HG03039 (cell line): ENCODE data around the gene HSD17B10.
A peak's percentile ranks its signal among the peaks of the same experiment; 100 is the strongest.
"Not testable (repeated sequence)": the region's sequence is repeated elsewhere in the genome, so short reads cannot be mapped to it uniquely, and the experiment has no call there.

Experiments used
- ATAC-seq: cut with Tn5 transposase; IDR thresholded peaks from one replicate; pipeline ENCODE4 v1.9.1; 2021; ENCODE audit warnings: mild to moderate bottlenecking, moderate library complexity; ENCODE audit not compliant: unreplicated experiment

HSD17B10 gene

DNA sequence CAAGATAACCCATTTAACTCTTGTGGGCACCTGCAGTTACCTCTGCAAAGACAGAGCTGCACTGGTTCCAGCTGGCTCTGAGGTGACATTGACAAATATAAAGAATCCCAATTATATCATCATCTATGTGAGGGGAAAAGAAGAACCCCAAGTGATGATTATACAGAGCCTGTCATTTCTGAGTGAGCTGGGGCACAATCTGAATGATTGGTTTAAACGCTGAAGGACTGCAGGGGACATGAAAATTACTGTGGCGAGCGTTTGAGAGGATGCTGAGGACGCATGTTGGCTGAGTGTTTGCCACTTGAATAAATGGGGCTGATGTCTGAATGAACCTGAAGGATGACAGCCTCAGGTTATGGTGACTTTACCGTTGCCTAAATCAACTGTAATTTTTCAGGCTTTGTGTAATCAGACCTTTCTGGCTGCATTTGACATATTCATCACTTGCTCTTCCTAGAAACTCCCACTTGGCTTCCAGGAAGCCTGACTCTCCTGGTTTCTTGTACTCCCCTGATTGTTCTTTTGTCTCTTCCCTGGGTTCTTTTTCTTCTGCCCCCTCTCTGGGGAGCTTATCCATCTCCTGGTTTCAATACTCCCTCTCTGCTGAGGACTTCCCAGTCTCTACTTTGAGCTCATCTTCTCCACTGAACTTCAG lies 4.1 kb upstream of the HSD17B10 start:
- ATAC-seq = no peak

GRCh38 chrX:53437206-53437605 lies 3.0 kb upstream of the HSD17B10 start:
- no peak for ATAC-seq

GRCh38 chrX:53435997-53436396 lies 1.8 kb upstream of the HSD17B10 start:
- ATAC-seq = no peak

DNA sequence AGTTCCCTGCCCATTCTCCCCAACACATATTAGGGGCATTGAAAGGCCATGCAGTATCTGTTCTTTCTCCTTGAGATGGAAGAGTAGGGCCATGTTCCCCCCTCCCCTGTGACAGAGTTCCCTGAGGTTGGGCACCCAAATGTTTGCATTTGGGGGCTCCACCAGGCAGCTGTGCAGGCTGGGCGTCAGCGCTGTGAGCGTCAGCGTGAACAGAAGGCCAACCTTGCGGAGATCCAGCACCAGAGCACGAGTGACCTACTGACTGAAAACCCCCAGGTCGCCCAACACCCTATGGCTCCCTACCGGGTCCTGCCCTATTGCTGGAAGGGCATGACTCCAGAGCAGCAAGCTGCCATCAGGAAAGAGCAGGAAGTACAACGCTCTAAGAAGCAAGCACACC lies 3.9 kb downstream of the HSD17B10 start:
- no peak for ATAC-seq

GRCh38 chrX:53429755-53430154 lies 4.4 kb downstream of the HSD17B10 start:
- ATAC-seq = no peak

- ATAC-seq = no peak
Observed at GRCh38 chrX:53422861-53423306, 11.3 kb downstream of the HSD17B10 start, which contains the start of gene RIBC1. Gene RIBC1 (plus strand): TSS chrX:53422873. CDS start chrX:53426277, 3,404 bp downstream.

- peak; percentile 92 for ATAC-seq
Observed at GRCh38 chrX:53422086-53422860, 11.9 kb downstream of the HSD17B10 start, which contains the start of gene SMC1A. Gene SMC1A (minus strand): TSS chrX:53422654. CDS start chrX:53422600, 54 bp downstream.

DNA sequence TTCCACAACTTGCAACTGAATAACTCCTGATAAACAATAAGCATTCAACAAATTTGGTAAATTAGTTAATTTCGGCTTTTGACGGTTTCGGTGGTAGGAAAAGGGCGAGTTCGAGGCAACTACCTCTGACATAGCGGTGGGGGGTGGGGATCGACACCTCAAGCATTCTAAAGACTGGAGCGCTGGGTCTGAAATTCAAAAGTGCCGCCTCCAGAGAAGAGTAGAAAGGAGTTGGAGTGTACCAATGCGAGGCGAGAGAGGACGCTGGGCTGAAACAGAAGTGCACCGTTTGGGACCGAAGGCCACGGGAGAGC lies 12.4 kb downstream of the HSD17B10 start:
- no peak for ATAC-seq

DNA sequence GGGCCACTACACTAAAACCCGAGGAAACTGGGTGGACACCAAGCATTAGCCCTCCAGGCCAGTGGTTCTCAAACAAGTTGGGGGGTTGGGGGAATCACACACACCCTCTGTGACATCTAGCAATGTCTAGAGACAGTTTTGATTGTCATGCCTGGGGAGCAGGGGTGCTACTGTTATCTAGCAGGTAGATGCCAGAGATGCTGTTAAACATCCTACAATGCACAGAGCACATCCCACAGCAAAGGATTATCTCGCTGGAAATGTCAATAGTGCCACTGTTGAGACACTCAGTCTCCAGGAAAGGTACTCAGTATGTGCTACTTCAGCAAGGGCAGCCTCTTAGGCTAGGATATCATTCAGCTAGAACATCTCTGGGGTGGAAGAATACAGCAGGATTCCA lies 13.0 kb downstream of the HSD17B10 start:
- ATAC-seq = no peak

- not testable (repeated sequence) for ATAC-seq
Observed at GRCh38 chrX:53420351-53420750, 13.8 kb downstream of the HSD17B10 start.

DNA sequence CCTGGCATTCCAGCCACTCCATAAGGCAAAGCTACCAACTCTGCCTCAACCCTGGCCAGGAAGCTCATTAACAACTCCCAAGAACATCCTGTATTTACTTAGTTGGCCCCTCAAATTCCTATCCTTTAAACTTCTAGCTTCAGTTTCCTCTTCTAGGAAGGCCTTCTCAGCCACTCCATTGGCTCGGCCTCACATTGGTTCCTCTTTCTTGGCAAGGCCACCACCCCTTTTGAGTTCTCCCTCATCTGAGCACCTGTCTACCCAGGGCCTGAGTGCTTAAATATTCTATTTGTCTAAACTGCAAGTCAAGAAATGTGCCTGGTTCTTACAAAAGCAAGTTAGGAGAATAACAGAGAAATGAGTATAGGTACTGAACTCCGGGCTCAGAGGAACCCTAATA lies 21.7 kb downstream of the HSD17B10 start:
- no peak for ATAC-seq

GRCh38 chrX:53403535-53403934 lies 30.6 kb downstream of the HSD17B10 start:
- ATAC-seq = no peak

- no peak for ATAC-seq
Observed at GRCh38 chrX:53398216-53398615, 36.0 kb downstream of the HSD17B10 start.

DNA sequence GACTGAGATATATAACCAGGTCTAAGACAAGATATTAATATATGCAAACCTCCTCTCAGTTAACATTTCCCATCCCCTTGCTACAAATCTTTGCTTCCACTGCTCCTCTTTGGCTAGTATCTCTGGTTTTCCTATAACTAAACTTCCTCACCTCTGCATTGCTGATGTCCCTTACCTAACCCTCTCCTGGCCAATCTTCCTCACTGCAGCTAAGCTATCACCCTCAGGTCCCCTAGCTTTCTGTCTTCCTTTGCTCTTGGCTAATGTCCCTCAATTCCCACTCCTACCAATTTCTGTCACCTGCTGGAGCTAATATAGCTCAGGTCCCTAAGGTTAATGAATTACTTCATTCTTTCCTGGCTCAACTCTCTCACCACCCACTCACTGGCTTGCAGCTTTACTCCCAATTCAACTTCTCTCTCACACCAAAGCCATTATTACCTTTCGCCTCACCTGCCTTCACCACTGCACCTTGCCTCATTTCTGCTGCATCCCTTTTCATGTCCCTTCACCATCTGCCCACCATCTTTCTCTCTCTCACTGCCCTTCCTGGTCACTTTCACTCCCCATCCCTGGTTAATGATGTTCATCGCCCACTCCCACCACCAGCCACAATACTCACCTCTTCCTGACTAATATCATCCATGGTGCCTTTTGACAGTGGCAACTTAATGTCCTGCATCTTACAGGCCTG lies 38.4 kb downstream of the HSD17B10 start:
- ATAC-seq = no peak

- ATAC-seq = no peak
Observed at GRCh38 chrX:53383376-53384076, 50.6 kb downstream of the HSD17B10 start.
